Measurements from ENCODE around the gene RPL37A. TPM values are rescaled to one million over a fixed set of nuclear protein-coding genes. Genes with fewer than 3 reads are reported as not detected.

Gene RPL37A
- polyA plus RNA-seq, 3 donors = 1,504 to 1,660 (median 1,597) TPM

DNA sequence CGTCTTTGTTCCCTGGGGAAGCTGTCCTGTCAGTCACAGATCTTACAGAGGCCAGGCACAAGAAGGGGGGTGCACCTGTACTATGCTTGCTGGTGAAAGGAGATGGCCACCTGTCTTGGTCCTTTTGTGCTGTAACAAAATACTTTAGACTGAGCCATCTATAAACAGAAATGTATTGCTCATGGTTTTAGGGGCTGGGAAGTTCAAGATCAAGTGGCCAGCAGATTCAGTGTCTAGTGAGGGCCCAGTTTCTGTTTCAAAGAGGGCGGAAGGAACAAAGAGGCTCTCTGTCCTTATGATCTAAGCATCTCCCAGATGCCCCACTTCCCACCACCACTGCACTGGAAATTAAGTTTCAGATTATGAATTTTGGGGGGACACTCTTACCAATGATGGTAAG, 35.5 kb upstream of the RPL37A start:
- H3K79me2 ChIP-seq (ENCODE audit: insufficient read depth, low read length) = no peaks in the 10 kb centered on the region
- Mint-ChIP-seq H3K27ac (peak overlapping the region in 1 of 7 donors; percentile 66), H3K4me3 (no peak overlapping the region), H3K9me3 (no peaks in the 10 kb centered on the region), H3K4me1 (no peaks in the 10 kb centered on the region), H3K27me3 (ENCODE audit: low read depth in 3 of 3) (peaks cover 0 to 2% (median 0%) of the 10 kb centered on the region in 3 donors), H3K36me3 (peaks cover 37 to 46% of the 10 kb centered on the region in 2 donors)
- H2AFZ ChIP-seq (ENCODE audit: insufficient read depth, low read depth, low read length, poor library complexity, severe bottlenecking) = no peak overlapping the region
- TF ChIP-seq, protein P1, sequence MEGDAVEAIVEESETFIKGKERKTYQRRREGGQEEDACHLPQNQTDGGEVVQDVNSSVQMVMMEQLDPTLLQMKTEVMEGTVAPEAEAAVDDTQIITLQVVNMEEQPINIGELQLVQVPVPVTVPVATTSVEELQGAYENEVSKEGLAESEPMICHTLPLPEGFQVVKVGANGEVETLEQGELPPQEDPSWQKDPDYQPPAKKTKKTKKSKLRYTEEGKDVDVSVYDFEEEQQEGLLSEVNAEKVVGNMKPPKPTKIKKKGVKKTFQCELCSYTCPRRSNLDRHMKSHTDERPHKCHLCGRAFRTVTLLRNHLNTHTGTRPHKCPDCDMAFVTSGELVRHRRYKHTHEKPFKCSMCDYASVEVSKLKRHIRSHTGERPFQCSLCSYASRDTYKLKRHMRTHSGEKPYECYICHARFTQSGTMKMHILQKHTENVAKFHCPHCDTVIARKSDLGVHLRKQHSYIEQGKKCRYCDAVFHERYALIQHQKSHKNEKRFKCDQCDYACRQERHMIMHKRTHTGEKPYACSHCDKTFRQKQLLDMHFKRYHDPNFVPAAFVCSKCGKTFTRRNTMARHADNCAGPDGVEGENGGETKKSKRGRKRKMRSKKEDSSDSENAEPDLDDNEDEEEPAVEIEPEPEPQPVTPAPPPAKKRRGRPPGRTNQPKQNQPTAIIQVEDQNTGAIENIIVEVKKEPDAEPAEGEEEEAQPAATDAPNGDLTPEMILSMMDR (IDR thresholded peaks at IDR 0.05) = no peak
- H3K4me2 ChIP-seq (replicated peaks; ENCODE audit: extremely low read depth, low read length, poor library complexity, severe bottlenecking) = no peak overlapping the region
- H3K36me3 ChIP-seq (replicated peaks in 1 of 2; ENCODE audit: control insufficient read depth in 1 of 2, insufficient read depth in 2 of 2, low read length in 2 of 2) = peaks cover 10 to 37% of the 10 kb centered on the region in 2 donors
- no peaks in the 10 kb centered on the region for H3K9me3 ChIP-seq (replicated peaks in 1 of 2; ENCODE audit: control insufficient read depth in 1 of 2, insufficient read depth in 1 of 2, low read length in 2 of 2)
- no peak overlapping the region for H3K4me3 ChIP-seq (replicated peaks in 1 of 3; ENCODE audit: low read depth in 2 of 3, low read length in 3 of 3)
- no peaks in the 10 kb centered on the region for H4K20me1 ChIP-seq (ENCODE audit: insufficient read depth, low read length)
- no peak overlapping the region for H3K9ac ChIP-seq (ENCODE audit: insufficient read depth, low read length, poor library complexity, severe bottlenecking)
- WGBS (ENCODE audit: insufficient coverage) = 100% methylated on average over 1 of the region's 2 CpGs
- intact Hi-C loops (cut with micrococcal nuclease) = no loop called here
- no peaks in the 10 kb centered on the region for H3K4me1 ChIP-seq (ENCODE audit: control insufficient read depth in 1 of 2, insufficient read depth in 2 of 2, low read length in 2 of 2)
- no peak overlapping the region for H3K27ac ChIP-seq (ENCODE audit: low read depth in 1 of 2, low read length in 2 of 2)
- no peaks in the 10 kb centered on the region for H3K27me3 ChIP-seq (ENCODE audit: control insufficient read depth in 2 of 2, insufficient read depth in 2 of 2, low read length in 2 of 2)
- no peak for DNase-seq

- TF ChIP-seq, protein P1 (IDR thresholded peaks at IDR 0.05) = no peak
- no peaks in the 10 kb centered on the region for H3K4me1 Mint-ChIP-seq
- intact Hi-C loops (cut with micrococcal nuclease) = no loop called here
- Histone ChIP-seq H3K27me3 (ENCODE audit: control insufficient read depth in 2 of 2, insufficient read depth in 2 of 2, low read length in 2 of 2) (no peaks in the 10 kb centered on the region), H3K27ac (ENCODE audit: low read depth in 1 of 2, low read length in 2 of 2) (no peak overlapping the region), H3K36me3 (replicated peaks in 1 of 2; ENCODE audit: control insufficient read depth in 1 of 2, insufficient read depth in 2 of 2, low read length in 2 of 2) (peaks cover 12 to 42% of the 10 kb centered on the region in 2 donors), H3K4me3 (replicated peaks in 1 of 3; ENCODE audit: low read depth in 2 of 3, low read length in 3 of 3) (no peak overlapping the region), H3K79me2 (ENCODE audit: insufficient read depth, low read length) (no peaks in the 10 kb centered on the region), H3K9ac (ENCODE audit: insufficient read depth, low read length, poor library complexity, severe bottlenecking) (no peak overlapping the region), H2AFZ (ENCODE audit: insufficient read depth, low read depth, low read length, poor library complexity, severe bottlenecking) (no peak overlapping the region), H3K4me2 (replicated peaks; ENCODE audit: extremely low read depth, low read length, poor library complexity, severe bottlenecking) (no peak overlapping the region), H3K9me3 (replicated peaks in 1 of 2; ENCODE audit: control insufficient read depth in 1 of 2, insufficient read depth in 1 of 2, low read length in 2 of 2) (no peaks in the 10 kb centered on the region), H4K20me1 (ENCODE audit: insufficient read depth, low read length) (no peaks in the 10 kb centered on the region), H3K4me1 (ENCODE audit: control insufficient read depth in 1 of 2, insufficient read depth in 2 of 2, low read length in 2 of 2) (no peaks in the 10 kb centered on the region)
- no peak overlapping the region for H3K27ac Mint-ChIP-seq
- WGBS (ENCODE audit: insufficient coverage) = 100% methylated on average over 3 of the region's 6 CpGs
- DNase-seq = no peak
- H3K27me3 Mint-ChIP-seq (ENCODE audit: low read depth in 3 of 3) = peaks cover 0 to 2% (median 0%) of the 10 kb centered on the region in 3 donors
- peaks cover 46 to 50% of the 10 kb centered on the region in 2 donors for H3K36me3 Mint-ChIP-seq
- no peaks in the 10 kb centered on the region for H3K9me3 Mint-ChIP-seq
- no peak overlapping the region for H3K4me3 Mint-ChIP-seq
Measured at GRCh38 chr2:216464104-216464720, 34.4 kb upstream of the RPL37A start.

Data from CD14-positive monocyte (primary cell).